ENCODE measurements around the gene DNMT3A. TPM values are rescaled to one million over a fixed set of nuclear protein-coding genes. Genes with fewer than 3 reads are reported as not detected.

The DNMT3A gene
- total and polyA plus RNA-seq, 2 experiments from 2014 or later, result 2.5 to 18.4 TPM

DNA sequence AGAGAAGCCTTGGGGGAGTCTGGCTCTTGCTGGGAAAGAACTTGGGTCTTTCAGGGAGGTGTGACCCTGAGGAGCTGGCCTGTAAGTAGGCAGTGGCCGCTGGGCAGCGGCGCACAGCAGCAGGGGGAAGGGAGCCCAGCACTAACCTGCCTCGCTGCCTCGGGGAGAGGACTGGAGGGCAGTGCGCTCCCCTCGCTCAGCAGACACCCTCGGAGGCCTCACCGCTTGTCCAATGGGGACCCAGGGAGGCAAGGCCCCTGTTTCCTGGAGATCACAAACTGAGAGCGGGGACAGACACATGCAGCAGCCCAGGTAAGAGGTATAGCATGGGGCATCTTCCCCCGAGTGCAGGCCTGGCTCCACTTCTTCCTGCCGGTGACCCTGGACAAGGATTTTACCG, 3.3 kb downstream of the DNMT3A start:
- no peaks in the 10 kb centered on the region; the same call in 1 of the 2 replicates for H4K20me1 ChIP-seq (ENCODE audit: insufficient read depth)
- no peak overlapping the region for H3K27ac ChIP-seq
- H3F3A ChIP-seq (ENCODE audit: insufficient read depth), result no peaks in the 10 kb centered on the region
- H3K79me2 ChIP-seq (ENCODE audit: insufficient read depth), result no peaks in the 10 kb centered on the region; the same call in 1 of the 2 replicates
- 93 to 94% methylated on average over 12 to 13 of the region's 13 CpGs for WGBS, 2 experiments (ENCODE audit: low coverage in 1 of 2, low lambda C conversion rate in 2 of 2, missing lambda C conversion rate in 2 of 2)
- no peaks in the 10 kb centered on the region for H3K36me3 ChIP-seq (ENCODE audit: low read depth)
- TF ChIP-seq EZH2phosphoT487 (IDR thresholded peaks at IDR 0.05; ENCODE audit: insufficient read depth, low read depth), result no peak
- no peak for TF ChIP-seq EZH2 (IDR thresholded peaks at IDR 0.05; ENCODE audit: insufficient read depth, poor library complexity, severe bottlenecking)
- no peak for DNase-seq
- no peak overlapping the region for H2AFZ ChIP-seq
- in situ Hi-C loops (cut with MboI), result no loop called here
- H3K4me3 ChIP-seq, result no peak overlapping the region
- H3K9ac ChIP-seq, result no peak overlapping the region
- H3K27me3 ChIP-seq (replicated peaks; ENCODE audit: insufficient read depth), result no peaks in the 10 kb centered on the region
- no peak overlapping the region for H3K4me2 ChIP-seq (ENCODE audit: unreplicated experiment)
- no peaks in the 10 kb centered on the region for H3K9me3 ChIP-seq (ENCODE audit: low read depth)
- H3K4me1 ChIP-seq (ENCODE audit: insufficient read depth), result no peaks in the 10 kb centered on the region
- H3K9me2 ChIP-seq (ENCODE audit: insufficient read depth), result no peaks in the 10 kb centered on the region

DNA sequence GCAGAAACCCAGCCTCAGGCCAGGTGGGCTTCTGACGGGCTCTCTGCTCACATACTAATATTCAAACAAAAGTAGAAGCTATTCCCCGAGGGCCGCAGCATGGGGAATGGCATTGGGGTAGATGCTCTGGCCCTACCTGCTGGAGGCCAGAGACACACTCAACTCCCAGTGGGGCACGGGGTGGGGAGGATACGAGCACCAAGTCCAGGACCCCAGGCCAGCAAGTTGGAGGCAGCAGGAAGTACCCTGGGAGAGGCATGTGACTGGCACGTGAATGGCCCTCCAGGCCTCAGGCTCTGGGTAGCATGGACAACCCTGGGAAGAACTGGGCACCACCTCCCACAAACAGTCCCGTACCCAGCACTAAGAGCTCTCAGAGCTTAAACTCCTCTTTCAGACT, 3.8 kb downstream of the DNMT3A start:
- Histone ChIP-seq H2AFZ (no peak overlapping the region), H3K4me1 (ENCODE audit: insufficient read depth) (no peaks in the 10 kb centered on the region), H3K4me3 (no peak overlapping the region), H3K36me3 (ENCODE audit: low read depth) (no peaks in the 10 kb centered on the region), H3K27ac (no peak overlapping the region), H4K20me1 (ENCODE audit: insufficient read depth) (no peaks in the 10 kb centered on the region; the same call in 1 of the 2 replicates), H3F3A (ENCODE audit: insufficient read depth) (no peaks in the 10 kb centered on the region), H3K27me3 (replicated peaks; ENCODE audit: insufficient read depth) (no peaks in the 10 kb centered on the region), H3K9me2 (ENCODE audit: insufficient read depth) (no peaks in the 10 kb centered on the region), H3K4me2 (ENCODE audit: unreplicated experiment) (no peak overlapping the region), H3K9ac (no peak overlapping the region), H3K79me2 (ENCODE audit: insufficient read depth) (no peaks in the 10 kb centered on the region; the same call in 1 of the 2 replicates), H3K9me3 (ENCODE audit: low read depth) (no peaks in the 10 kb centered on the region)
- WGBS, 2 experiments (ENCODE audit: low coverage in 1 of 2, low lambda C conversion rate in 2 of 2, missing lambda C conversion rate in 2 of 2), result 88 to 96% methylated on average over 7 of the region's 7 CpGs
- in situ Hi-C loops (cut with MboI), result no loop called here
- TF ChIP-seq EZH2phosphoT487 (IDR thresholded peaks at IDR 0.05; ENCODE audit: insufficient read depth, low read depth), result no peak
- no peak for TF ChIP-seq EZH2 (IDR thresholded peaks at IDR 0.05; ENCODE audit: insufficient read depth, poor library complexity, severe bottlenecking)
- DNase-seq, result no peak

DNA sequence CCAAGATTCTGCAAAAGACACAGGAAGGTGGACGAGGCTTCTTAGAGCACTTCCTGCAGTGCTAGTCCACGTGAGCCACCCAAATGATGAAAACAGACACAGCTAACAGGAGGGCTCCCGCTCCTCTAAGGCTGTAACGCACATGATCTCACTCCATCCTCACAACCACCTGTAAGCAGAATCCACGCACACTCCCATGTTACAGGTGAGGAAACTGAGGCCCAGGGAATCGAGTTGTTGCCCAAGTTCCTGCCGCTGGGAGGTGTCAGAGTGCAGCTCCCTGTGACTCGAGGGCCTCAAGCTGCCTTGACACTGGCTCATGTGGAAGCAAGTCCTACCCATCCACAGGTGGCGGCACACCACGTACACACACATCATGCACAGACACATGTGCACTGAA, 4.4 kb downstream of the DNMT3A start:
- 87 to 88% methylated on average over 10 of the region's 10 CpGs for WGBS, 2 experiments (ENCODE audit: low coverage in 1 of 2, low lambda C conversion rate in 2 of 2, missing lambda C conversion rate in 2 of 2)
- no peak overlapping the region for H3K4me3 ChIP-seq
- H3K36me3 ChIP-seq (ENCODE audit: low read depth), result no peaks in the 10 kb centered on the region
- no peak for TF ChIP-seq EZH2phosphoT487 (IDR thresholded peaks at IDR 0.05; ENCODE audit: insufficient read depth, low read depth)
- no peak for TF ChIP-seq EZH2 (IDR thresholded peaks at IDR 0.05; ENCODE audit: insufficient read depth, poor library complexity, severe bottlenecking)
- no peak overlapping the region for H3K9ac ChIP-seq
- no peaks in the 10 kb centered on the region for H3F3A ChIP-seq (ENCODE audit: insufficient read depth)
- H2AFZ ChIP-seq, result no peak overlapping the region
- no peaks in the 10 kb centered on the region for H3K27me3 ChIP-seq (replicated peaks; ENCODE audit: insufficient read depth)
- H3K9me3 ChIP-seq (ENCODE audit: low read depth), result no peaks in the 10 kb centered on the region
- H3K9me2 ChIP-seq (ENCODE audit: insufficient read depth), result no peaks in the 10 kb centered on the region
- H3K4me2 ChIP-seq (ENCODE audit: unreplicated experiment), result no peak overlapping the region
- H3K4me1 ChIP-seq (ENCODE audit: insufficient read depth), result no peaks in the 10 kb centered on the region
- no peaks in the 10 kb centered on the region; the same call in 1 of the 2 replicates for H3K79me2 ChIP-seq (ENCODE audit: insufficient read depth)
- in situ Hi-C loops (cut with MboI), result no loop called here
- H4K20me1 ChIP-seq (ENCODE audit: insufficient read depth), result no peaks in the 10 kb centered on the region; the same call in 1 of the 2 replicates
- no peak for DNase-seq
- no peak overlapping the region for H3K27ac ChIP-seq

DNA sequence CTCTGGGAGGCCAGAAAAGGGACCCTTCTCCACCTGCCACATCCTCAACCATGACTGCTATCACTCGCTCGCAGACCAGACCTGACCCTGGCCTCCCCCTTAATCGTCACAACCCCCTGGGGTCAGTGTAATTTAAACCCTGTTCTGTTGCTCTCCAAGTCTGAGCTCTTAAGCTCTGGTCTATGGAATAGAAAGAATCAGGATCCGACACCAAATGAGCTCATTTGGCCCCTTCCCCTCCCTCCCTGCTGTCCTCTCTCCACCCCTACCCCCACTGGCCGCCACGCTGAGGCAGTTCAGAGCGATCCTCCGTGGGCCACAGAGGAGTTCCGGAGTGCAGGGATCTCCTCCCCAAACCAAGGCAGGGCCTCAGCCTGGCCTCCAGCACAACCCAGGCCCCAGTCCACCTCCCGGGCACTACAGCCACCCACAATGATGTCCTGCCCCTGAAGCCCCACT, 5.3 kb downstream of the DNMT3A start:
- in situ Hi-C loops (cut with MboI), result no loop called here
- H2AFZ ChIP-seq, result no peak overlapping the region
- 87 to 94% methylated on average over 9 to 10 of the region's 10 CpGs for WGBS, 2 experiments (ENCODE audit: low coverage in 1 of 2, low lambda C conversion rate in 2 of 2, missing lambda C conversion rate in 2 of 2)
- no peaks in the 10 kb centered on the region; the same call in 1 of the 2 replicates for H4K20me1 ChIP-seq (ENCODE audit: insufficient read depth)
- DNase-seq, result no peak
- no peak overlapping the region for H3K9ac ChIP-seq
- H3K4me1 ChIP-seq (ENCODE audit: insufficient read depth), result no peaks in the 10 kb centered on the region
- no peaks in the 10 kb centered on the region for H3K36me3 ChIP-seq (ENCODE audit: low read depth)
- no peaks in the 10 kb centered on the region for H3K9me3 ChIP-seq (ENCODE audit: low read depth)
- H3F3A ChIP-seq (ENCODE audit: insufficient read depth), result no peaks in the 10 kb centered on the region
- no peaks in the 10 kb centered on the region for H3K9me2 ChIP-seq (ENCODE audit: insufficient read depth)
- H3K27ac ChIP-seq, result no peak overlapping the region
- no peaks in the 10 kb centered on the region for H3K27me3 ChIP-seq (replicated peaks; ENCODE audit: insufficient read depth)
- H3K4me2 ChIP-seq (ENCODE audit: unreplicated experiment), result no peak overlapping the region
- H3K4me3 ChIP-seq, result no peak overlapping the region
- no peak for TF ChIP-seq EZH2phosphoT487 (IDR thresholded peaks at IDR 0.05; ENCODE audit: insufficient read depth, low read depth)
- TF ChIP-seq EZH2 (IDR thresholded peaks at IDR 0.05; ENCODE audit: insufficient read depth, poor library complexity, severe bottlenecking), result no peak
- no peaks in the 10 kb centered on the region; the same call in 1 of the 2 replicates for H3K79me2 ChIP-seq (ENCODE audit: insufficient read depth)
